D721Med (cell line): ENCODE results near the gene SMARCAL1.
A peak's percentile ranks its signal among the peaks of the same experiment; 100 is the strongest.

Experiments used
- DNase-seq: peaks from one replicate; pipeline ENCODE4 v3.0.0; 2011; ENCODE audit warnings: low spot score; ENCODE audit not compliant: insufficient read length
- FAIRE-seq: peaks from 2 replicates; lab custom pipeline; 2011; peaks lifted over from hg19 to GRCh38; lab: Jason Lieb, UNC
- TF ChIP-seq, protein P1 (sequence below): IDR thresholded peaks from 2 replicates; pipeline ENCODE4 v1.5.1; 2012; ENCODE audit warnings: mild to moderate bottlenecking, control low read depth; ENCODE audit not compliant: insufficient read depth; ENCODE audit errors: missing control alignments

The SMARCAL1 gene

DNA sequence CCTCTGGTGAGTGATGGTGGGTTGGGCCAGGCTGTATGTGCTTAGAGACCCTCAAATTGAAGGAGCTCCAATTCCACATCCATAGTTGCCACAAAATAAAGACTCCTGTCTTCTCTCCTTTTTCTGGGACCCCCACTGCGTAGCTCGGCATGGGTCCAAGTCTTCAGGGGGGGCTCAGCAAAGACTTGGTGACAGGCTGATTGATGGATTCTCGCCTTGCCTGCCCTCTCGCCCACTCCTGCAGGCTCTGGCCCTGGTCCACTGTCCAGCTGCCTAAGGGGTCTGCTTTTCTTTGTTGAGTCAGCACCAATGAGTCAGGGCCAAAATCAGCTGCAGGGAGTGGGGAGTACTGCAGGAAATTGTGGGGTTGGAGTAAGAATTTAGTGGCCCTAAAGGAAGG lies 107.8 kb downstream of the SMARCAL1 start:
- TF ChIP-seq, protein P1, sequence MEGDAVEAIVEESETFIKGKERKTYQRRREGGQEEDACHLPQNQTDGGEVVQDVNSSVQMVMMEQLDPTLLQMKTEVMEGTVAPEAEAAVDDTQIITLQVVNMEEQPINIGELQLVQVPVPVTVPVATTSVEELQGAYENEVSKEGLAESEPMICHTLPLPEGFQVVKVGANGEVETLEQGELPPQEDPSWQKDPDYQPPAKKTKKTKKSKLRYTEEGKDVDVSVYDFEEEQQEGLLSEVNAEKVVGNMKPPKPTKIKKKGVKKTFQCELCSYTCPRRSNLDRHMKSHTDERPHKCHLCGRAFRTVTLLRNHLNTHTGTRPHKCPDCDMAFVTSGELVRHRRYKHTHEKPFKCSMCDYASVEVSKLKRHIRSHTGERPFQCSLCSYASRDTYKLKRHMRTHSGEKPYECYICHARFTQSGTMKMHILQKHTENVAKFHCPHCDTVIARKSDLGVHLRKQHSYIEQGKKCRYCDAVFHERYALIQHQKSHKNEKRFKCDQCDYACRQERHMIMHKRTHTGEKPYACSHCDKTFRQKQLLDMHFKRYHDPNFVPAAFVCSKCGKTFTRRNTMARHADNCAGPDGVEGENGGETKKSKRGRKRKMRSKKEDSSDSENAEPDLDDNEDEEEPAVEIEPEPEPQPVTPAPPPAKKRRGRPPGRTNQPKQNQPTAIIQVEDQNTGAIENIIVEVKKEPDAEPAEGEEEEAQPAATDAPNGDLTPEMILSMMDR, result no peak
- no peak for FAIRE-seq

DNA sequence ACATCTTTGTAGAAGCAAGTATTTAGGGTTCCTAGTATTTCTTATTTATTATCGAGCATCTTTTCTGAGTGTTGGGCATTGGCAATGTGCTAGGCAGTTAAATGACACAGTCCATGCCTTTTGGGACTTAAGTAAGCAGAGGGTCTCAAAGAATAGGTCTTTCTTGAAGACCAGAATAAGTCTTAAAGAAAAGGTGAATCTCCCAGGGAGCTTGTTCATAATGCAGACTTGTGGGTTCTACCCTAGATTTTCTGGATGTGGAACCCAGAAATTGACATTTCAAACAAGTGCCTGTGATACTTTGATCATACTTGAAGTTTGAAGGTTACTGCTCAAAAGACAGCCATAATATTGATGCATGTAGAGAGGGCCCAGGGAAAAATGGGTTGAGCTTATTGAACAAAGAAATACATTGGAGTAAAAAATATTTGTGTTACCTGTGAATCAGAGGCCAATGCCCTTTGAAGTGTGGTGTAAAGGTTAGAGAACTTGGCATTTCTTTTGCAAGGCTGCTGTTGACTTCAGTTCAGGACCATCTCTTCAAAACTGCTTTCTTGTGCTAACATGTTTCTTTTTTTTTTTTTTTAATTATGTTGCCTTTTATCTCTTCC lies 110.7 kb downstream of the SMARCAL1 start:
- TF ChIP-seq, protein P1, result no peak
- no peak for DNase-seq
- FAIRE-seq, result peak; percentile 53

More for the DNA sequence above, 107.8 kb downstream of the SMARCAL1 start:
- DNase-seq, result no peak

DNA sequence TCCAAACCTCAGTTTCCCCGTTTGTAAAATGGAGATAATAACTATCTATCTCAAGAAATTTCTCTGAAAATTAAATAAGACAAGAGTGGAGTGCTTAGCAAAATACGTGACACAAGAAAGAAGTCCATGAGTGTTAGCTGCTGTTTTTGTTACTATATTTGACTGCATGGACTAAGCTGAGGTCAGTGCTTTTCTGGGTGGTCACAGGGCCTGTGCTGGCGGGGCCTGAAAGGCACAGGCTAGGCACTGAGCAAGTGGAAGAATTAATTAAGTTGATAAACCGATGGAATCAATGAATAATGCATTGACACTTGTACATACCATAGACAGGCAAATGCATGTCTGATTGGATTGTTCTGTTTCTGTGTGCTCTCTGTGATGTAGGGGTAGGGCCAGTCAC lies 113.7 kb downstream of the SMARCAL1 start:
- DNase-seq (no peak), FAIRE-seq (no peak)
- TF ChIP-seq, protein P1, result no peak

DNA sequence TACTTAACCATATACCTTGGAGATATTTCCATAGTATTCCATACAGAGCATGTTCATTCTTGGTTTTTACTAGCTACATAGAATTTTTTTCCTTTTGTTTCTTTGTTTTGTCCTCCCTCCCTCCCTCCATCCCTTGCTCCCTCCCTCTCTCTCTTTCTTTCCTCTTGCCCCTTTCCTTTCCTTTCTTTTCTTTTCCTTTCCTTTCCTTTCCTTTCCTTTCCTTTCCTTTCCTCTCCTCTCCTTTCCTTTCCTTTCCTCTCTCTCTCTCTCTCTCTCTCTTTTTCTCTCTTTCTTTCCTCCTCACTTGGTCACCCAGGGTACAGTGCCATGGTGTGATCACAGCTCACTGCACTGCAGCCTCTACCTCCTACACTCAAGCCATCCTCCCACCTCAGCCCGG lies 114.7 kb downstream of the SMARCAL1 start:
- FAIRE-seq (no peak), DNase-seq (no peak)
- TF ChIP-seq, protein P1, result no peak

DNA sequence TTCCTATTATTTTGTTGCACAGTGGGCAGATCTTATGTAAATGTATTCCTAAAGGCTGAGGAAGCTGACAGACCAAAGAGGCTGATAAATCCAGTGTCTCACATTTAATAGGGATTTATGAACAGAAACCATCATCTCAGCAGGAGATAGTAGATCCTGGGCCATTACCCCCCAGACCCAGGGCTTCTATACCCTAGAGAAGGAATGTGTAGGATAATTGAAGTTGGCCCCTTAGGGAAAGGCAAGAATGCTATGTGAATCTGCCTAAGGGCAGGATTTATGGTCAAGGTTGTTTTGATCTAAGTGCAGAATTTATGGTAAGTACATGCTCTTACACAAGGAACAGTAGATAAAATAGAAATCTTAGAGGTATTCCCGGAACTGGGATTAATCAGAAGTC lies 115.3 kb downstream of the SMARCAL1 start:
- FAIRE-seq (no peak), DNase-seq (no peak)
- TF ChIP-seq, protein P1, result no peak

DNA sequence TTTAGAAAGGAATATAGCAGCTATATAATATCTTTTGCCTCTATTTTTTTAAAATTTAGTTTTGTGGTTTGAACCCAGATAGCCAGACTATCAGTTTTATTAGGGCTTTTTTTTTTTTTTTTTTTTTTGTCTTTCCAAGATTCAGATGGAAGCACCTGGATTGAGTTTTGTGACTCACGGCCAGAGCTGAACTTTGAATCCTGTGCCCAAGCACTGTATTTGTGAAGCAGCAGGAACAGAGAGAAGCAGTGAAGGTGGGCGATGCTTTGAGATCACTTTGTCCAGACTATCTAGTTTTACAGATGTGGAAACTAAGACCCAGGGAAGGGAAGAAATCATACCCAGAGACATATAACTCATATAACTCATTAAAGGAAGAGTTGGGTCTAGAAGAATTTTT lies 120.3 kb downstream of the SMARCAL1 start:
- TF ChIP-seq, protein P1, result no peak
- no peak for DNase-seq
- no peak for FAIRE-seq
